ENCODE measurements around the gene ATG2B. TPM values are rescaled to one million over a fixed set of nuclear protein-coding genes. Genes with fewer than 3 reads are reported as not detected.
"Not testable (repeated sequence)": the region's sequence is repeated elsewhere in the genome, so short reads cannot be mapped to it uniquely, and the experiment has no call there.

The ATG2B gene
- total and polyA plus RNA-seq, 2 donors (not counting 1 experiment from before 2014, with no cell fraction given), result 15.0 to 30.9 TPM

- H3K79me2 ChIP-seq (ENCODE audit: control insufficient read depth, insufficient read depth, low read length), result no peaks in the 10 kb centered on the region
- no peaks in the 10 kb centered on the region for H4K20me1 ChIP-seq (ENCODE audit: control insufficient read depth, extremely low read depth, insufficient read depth, low read length)
- no peak overlapping the region for H3K4me2 ChIP-seq (ENCODE audit: extremely low read depth, insufficient read depth, low read length)
- no peak overlapping the region for H3K4me3 ChIP-seq (replicated peaks in 1 of 4; ENCODE audit: control extremely low read depth in 1 of 4, insufficient read depth in 1 of 4, low read depth in 3 of 4, low read length in 4 of 4)
- H3K9ac ChIP-seq (ENCODE audit: insufficient read depth, low read length), result no peak overlapping the region
- no peaks in the 10 kb centered on the region for H3K27me3 ChIP-seq (ENCODE audit: control insufficient read depth, insufficient read depth, low read length)
- peaks cover 2% of the 10 kb centered on the region for H3K36me3 ChIP-seq (ENCODE audit: control insufficient read depth, insufficient read depth, low read length)
- no peak for TF ChIP-seq CTCF (conservative IDR thresholded peaks at IDR 0.05 in 1 of 2, IDR thresholded peaks at IDR 0.05 in 1 of 2; ENCODE audit: low read depth in 1 of 2, low read length in 2 of 2)
- no peaks in the 10 kb centered on the region for H3K9me3 ChIP-seq (ENCODE audit: control insufficient read depth, insufficient read depth, low read depth, low read length)
- H2AFZ ChIP-seq (ENCODE audit: low read length), result no peak overlapping the region
- H3K27ac ChIP-seq (ENCODE audit: insufficient read depth, low read length), result peak overlapping the region; percentile 50
- peak in 1 of 2 donors; percentile 85 for DNase-seq (ENCODE audit: low read depth in 2 of 2)
- H3K4me1 ChIP-seq (ENCODE audit: control insufficient read depth, extremely low read depth, insufficient read depth, low read length), result peaks cover 21% of the 10 kb centered on the region
Measured at GRCh38 chr14:96245710-96246538, 117.2 kb downstream of the ATG2B start.

GRCh38 chr14:96245074-96245473 is 118.1 kb downstream of the ATG2B start:
- peaks cover 21% of the 10 kb centered on the region for H3K4me1 ChIP-seq (ENCODE audit: control insufficient read depth, extremely low read depth, insufficient read depth, low read length)
- not testable (repeated sequence) for H3K4me2 ChIP-seq (ENCODE audit: extremely low read depth, insufficient read depth, low read length); H3K27me3 ChIP-seq (ENCODE audit: control insufficient read depth, insufficient read depth, low read length); H3K36me3 ChIP-seq (ENCODE audit: control insufficient read depth, insufficient read depth, low read length); H3K4me3 ChIP-seq (replicated peaks in 1 of 4; ENCODE audit: control extremely low read depth in 1 of 4, insufficient read depth in 1 of 4, low read depth in 3 of 4, low read length in 4 of 4); H3K9ac ChIP-seq (ENCODE audit: insufficient read depth, low read length); H3K79me2 ChIP-seq (ENCODE audit: control insufficient read depth, insufficient read depth, low read length); H4K20me1 ChIP-seq (ENCODE audit: control insufficient read depth, extremely low read depth, insufficient read depth, low read length); H2AFZ ChIP-seq (ENCODE audit: low read length); H3K9me3 ChIP-seq (ENCODE audit: control insufficient read depth, insufficient read depth, low read depth, low read length); H3K27ac ChIP-seq (ENCODE audit: insufficient read depth, low read length); DNase-seq (ENCODE audit: low read depth in 2 of 2)

- peaks cover 2% of the 10 kb centered on the region for H3K36me3 ChIP-seq (ENCODE audit: control insufficient read depth, insufficient read depth, low read length)
- H3K79me2 ChIP-seq (ENCODE audit: control insufficient read depth, insufficient read depth, low read length), result no peaks in the 10 kb centered on the region
- peak in 1 of 2 donors; percentile 62 for DNase-seq (ENCODE audit: low read depth in 2 of 2)
- H3K27ac ChIP-seq (ENCODE audit: insufficient read depth, low read length), result no peak overlapping the region
- no peak overlapping the region for H3K4me3 ChIP-seq (replicated peaks in 1 of 4; ENCODE audit: control extremely low read depth in 1 of 4, insufficient read depth in 1 of 4, low read depth in 3 of 4, low read length in 4 of 4)
- no peaks in the 10 kb centered on the region for H3K27me3 ChIP-seq (ENCODE audit: control insufficient read depth, insufficient read depth, low read length)
- no peak overlapping the region for H3K9ac ChIP-seq (ENCODE audit: insufficient read depth, low read length)
- H3K4me2 ChIP-seq (ENCODE audit: extremely low read depth, insufficient read depth, low read length), result no peak overlapping the region
- no peaks in the 10 kb centered on the region for H3K9me3 ChIP-seq (ENCODE audit: control insufficient read depth, insufficient read depth, low read depth, low read length)
- no peak overlapping the region for H2AFZ ChIP-seq (ENCODE audit: low read length)
- H4K20me1 ChIP-seq (ENCODE audit: control insufficient read depth, extremely low read depth, insufficient read depth, low read length), result no peaks in the 10 kb centered on the region
- peaks cover 12% of the 10 kb centered on the region for H3K4me1 ChIP-seq (ENCODE audit: control insufficient read depth, extremely low read depth, insufficient read depth, low read length)
- TF ChIP-seq EZH2 (IDR thresholded peaks at IDR 0.05; ENCODE audit: low read length, missing control alignments) (no peak), CTCF (conservative IDR thresholded peaks at IDR 0.05 in 1 of 2, IDR thresholded peaks at IDR 0.05 in 1 of 2; ENCODE audit: low read depth in 1 of 2, low read length in 2 of 2) (peak in 1 of 2 donors; percentile 1)
Measured at GRCh38 chr14:96243785-96244184, 119.4 kb downstream of the ATG2B start.
